ENCODE results near the gene TMC8.
"Not testable (repeated sequence)": the region's sequence is repeated elsewhere in the genome, so short reads cannot be mapped to it uniquely, and the experiment has no call there.

Gene TMC8
- 40.0 to 1,032 (median 192) reads per million in 3 experiments for total RNA-seq

GRCh38 chr17:78130437-78131101 lies at the start of gene TMC8:
Gene TMC8 (plus strand): TSS chr17:78130771. CDS start chr17:78131589, 818 bp downstream.
- peak; percentile 92 for DNase-seq

GRCh38 chr17:78081551-78081950 lies 49.0 kb upstream of the TMC8 start:
- DNase-seq = no peak

- not testable (repeated sequence) for DNase-seq
These were observed 48.2 kb upstream of the TMC8 start for GRCh38 chr17:78082355-78082872.

- no peak for DNase-seq
These were observed 47.6 kb upstream of the TMC8 start for GRCh38 chr17:78082988-78083387.

GRCh38 chr17:78086740-78087139 lies 43.8 kb upstream of the TMC8 start:
- no peak for DNase-seq

- DNase-seq = no peak
These were observed 42.0 kb upstream of the TMC8 start for GRCh38 chr17:78088529-78088928.

- no peak for DNase-seq
These were observed 40.8 kb upstream of the TMC8 start for GRCh38 chr17:78089576-78090281.

GRCh38 chr17:78092794-78093324 lies 37.7 kb upstream of the TMC8 start:
- DNase-seq = no peak

GRCh38 chr17:78095035-78095434 lies 35.5 kb upstream of the TMC8 start:
- no peak for DNase-seq

GRCh38 chr17:78096093-78096492 lies 34.5 kb upstream of the TMC8 start:
- DNase-seq = no peak

GRCh38 chr17:78101112-78101511 lies 29.5 kb upstream of the TMC8 start:
- DNase-seq = no peak

GRCh38 chr17:78101542-78101941 lies 29.0 kb upstream of the TMC8 start:
- DNase-seq = no peak

- no peak for DNase-seq
These were observed 27.3 kb upstream of the TMC8 start for GRCh38 chr17:78103311-78103710.

GRCh38 chr17:78104540-78104941 lies 26.0 kb upstream of the TMC8 start:
- DNase-seq = no peak

GRCh38 chr17:78105101-78105500 lies 25.5 kb upstream of the TMC8 start:
- DNase-seq = no peak

GRCh38 chr17:78105551-78105950 lies 25.0 kb upstream of the TMC8 start:
- no peak for DNase-seq

- DNase-seq = no peak
These were observed 24.4 kb upstream of the TMC8 start for GRCh38 chr17:78106211-78106610.

GRCh38 chr17:78107457-78107856 lies 23.1 kb upstream of the TMC8 start:
- no peak for DNase-seq

GRCh38 chr17:78107976-78108725 lies 22.4 kb upstream of the TMC8 start:
- DNase-seq = no peak

GRCh38 chr17:78108726-78109488 lies 21.7 kb upstream of the TMC8 start:
- no peak for DNase-seq

- no peak for DNase-seq
These were observed 21.1 kb upstream of the TMC8 start for GRCh38 chr17:78109489-78109761.

GRCh38 chr17:78110363-78111015 lies 20.1 kb upstream of the TMC8 start:
- no peak for DNase-seq
